GM13976 (cell line): ENCODE results near the gene FUOM.

Source experiments
- DNase-seq: peaks from one replicate; pipeline ENCODE4 v3.0.0; 2012; ENCODE audit warnings: low spot score
- in situ Hi-C: fragments of 300-500 bp; cut with MboI; formaldehyde crosslinking; loops from one replicate; pipeline ENCODE4 v1.12.0; 2022; ENCODE audit warnings: low sequenced_read_pairs, mixed read lengths, inconsistent platforms; ENCODE audit not compliant: unreplicated experiment
- TF ChIP-seq, protein P1 (sequence below): IDR thresholded peaks from 2 replicates; pipeline ENCODE4 v1.5.1; 2012; ENCODE audit warnings: borderline replicate concordance, mild to moderate bottlenecking; ENCODE audit not compliant: insufficient read depth; ENCODE audit errors: extremely low read depth, missing control alignments, control extremely low read depth

Gene FUOM

DNA sequence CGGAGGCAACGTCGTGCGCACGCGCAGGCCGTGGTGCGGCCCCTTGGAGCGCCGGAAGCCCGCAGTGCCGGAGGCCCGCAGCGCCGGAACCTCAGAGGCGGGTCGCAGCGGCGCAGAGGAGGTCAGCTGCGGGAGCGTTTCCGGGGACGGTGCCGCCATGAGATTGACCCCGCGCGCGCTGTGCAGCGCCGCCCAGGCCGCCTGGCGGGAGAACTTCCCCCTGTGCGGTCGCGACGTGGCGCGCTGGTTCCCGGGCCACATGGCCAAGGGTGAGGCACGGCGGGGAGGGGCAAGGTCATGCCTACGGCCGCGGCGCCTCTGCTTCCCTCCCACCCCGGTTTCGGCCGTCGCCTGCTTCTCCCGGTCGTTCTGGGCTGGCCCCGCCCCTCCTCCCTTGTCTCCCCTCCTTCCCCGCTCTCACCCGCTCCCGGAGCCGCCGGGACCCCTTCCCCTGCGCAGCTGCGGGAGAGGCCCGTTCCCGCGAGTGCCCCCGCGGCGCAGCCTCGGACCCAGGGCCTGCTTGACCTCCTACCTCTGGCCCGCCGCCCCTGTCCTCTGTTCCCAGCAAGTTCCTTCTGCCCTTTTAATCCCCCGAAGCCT is 36.3 kb upstream of the FUOM start, which contains the start of gene MTG1:
Gene MTG1 (plus strand): TSS at position 94 of the 600 bp plus-strand sequence. CDS start 64 bp downstream, at position 158.
- TF ChIP-seq, protein P1, sequence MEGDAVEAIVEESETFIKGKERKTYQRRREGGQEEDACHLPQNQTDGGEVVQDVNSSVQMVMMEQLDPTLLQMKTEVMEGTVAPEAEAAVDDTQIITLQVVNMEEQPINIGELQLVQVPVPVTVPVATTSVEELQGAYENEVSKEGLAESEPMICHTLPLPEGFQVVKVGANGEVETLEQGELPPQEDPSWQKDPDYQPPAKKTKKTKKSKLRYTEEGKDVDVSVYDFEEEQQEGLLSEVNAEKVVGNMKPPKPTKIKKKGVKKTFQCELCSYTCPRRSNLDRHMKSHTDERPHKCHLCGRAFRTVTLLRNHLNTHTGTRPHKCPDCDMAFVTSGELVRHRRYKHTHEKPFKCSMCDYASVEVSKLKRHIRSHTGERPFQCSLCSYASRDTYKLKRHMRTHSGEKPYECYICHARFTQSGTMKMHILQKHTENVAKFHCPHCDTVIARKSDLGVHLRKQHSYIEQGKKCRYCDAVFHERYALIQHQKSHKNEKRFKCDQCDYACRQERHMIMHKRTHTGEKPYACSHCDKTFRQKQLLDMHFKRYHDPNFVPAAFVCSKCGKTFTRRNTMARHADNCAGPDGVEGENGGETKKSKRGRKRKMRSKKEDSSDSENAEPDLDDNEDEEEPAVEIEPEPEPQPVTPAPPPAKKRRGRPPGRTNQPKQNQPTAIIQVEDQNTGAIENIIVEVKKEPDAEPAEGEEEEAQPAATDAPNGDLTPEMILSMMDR = peak; percentile 14
- DNase-seq = peak; percentile 97
- in situ Hi-C loops = no loop called here

DNA sequence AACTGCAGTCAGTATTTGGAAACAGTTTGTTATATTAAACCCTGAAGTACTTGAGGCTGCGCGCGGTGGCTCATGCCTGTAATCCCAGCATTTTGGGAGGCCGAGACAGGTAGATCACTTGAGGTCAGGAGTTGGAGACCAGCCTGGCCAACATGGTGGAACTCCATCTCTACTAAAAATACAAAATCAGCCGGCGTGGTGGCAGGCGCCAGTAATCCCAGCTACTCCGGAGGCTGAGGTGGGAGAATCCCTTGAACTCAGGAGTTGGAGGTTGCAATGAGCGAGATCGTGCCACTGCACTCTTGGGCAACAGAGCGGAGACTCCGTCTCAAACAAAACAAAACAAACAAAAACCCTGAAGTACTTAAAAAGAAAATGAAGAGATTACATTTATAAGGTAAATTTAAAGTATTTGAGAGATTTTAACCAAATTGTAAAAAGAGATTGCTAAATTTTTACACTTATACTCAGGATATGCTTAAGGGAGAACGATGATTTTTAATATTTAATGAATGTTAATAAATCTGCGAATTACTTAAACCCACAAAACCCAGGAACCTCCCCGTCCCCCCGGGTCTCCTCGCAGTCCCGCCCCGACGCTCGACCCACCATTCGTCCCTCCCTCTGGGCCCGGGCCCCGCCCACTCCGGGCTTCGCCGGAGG is 35.7 kb upstream of the FUOM start:
- TF ChIP-seq, protein P1 = no peak
- DNase-seq = no peak
- in situ Hi-C loops = no loop called here

DNA sequence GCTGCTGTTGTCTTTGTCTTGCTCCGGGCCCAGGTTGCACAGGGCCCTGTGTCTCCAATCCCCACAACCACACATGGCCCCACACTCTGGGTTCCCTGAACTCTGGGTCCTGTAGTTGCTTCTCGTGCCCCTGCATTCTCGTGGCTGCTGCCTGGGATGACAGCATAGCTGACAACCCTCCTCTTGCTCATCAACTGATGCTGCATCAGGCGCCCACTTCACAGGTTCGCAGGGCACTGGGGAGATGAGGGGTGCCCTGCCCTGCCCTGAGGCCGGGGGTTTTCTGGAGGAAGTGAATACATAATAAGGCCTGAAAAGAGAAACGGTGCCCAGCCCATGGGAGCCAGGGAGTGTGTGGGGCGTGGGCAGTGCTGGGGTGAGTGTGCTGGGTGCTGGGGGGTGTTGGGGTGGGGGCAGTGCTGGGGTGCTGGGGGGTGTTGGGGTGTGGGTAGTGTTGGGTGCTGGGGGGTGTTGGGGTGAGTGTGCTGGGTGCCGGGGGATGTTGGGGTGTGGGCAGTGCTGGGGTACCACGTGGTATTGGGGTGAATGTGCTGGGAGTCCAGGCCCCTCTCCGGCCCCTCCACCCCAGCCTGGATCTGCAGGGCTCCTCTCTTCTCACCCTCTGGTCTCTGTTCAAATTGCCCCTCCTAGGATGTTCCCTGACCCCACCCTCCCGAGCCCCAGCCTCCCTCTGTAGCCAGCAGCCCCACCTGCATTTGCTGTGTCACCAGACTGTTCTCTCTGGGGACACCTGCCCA is 34.1 kb upstream of the FUOM start:
- in situ Hi-C loops = no loop called here
- DNase-seq = peak; percentile 35
- TF ChIP-seq, protein P1 = no peak

DNA sequence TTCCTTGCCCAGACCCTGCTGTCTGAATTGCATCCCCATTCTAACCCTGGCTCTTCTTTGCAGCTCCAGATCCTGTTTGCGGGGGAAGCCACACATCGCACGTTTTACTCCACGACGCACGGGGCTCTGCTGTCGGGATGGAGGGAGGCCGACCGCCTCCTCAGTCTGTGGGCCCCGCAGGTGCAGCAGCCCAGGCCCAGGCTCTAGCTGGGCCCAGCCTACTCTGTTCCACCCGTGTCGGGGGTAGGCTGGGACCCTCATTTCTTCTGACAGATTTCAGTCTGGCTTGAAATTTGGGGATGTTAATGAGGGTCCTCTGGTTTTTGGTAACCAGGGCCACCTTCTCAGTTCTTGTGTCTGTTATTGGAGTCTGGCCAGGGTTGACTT is 33.4 kb upstream of the FUOM start:
- in situ Hi-C loops = no loop called here
- TF ChIP-seq, protein P1 = no peak
- DNase-seq = no peak

DNA sequence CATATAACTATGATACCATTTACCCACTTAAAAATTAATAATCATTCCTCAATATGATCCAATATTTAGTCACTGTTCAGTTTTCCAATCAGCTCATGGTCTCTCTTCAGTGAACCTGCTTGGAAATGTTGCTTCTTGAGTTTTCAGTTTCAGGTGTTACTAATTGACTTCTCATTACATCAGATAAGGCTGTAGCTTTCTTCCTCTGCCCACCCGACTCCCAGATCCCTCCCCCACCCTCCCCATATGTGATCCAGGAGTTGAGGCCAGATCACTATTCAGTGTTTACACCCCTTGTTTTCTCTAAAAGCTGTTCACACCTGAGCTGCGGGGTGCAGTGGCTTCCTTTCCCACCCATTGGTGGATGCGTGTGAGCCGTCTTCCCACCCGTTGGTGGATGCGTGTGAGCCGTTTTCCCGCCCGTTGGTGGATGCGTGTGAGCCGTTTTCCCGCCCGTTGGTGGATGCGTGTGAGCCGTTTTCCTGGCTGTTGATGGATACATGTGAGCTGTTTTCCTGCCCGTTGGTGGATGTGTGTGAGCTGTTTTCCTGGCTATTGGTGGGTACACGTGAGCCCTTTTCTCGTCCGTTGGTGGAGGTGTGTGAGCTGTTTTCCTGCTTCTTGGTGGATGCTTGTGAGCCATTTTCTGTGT is 32.9 kb upstream of the FUOM start:
- no peak for DNase-seq
- in situ Hi-C loops = no loop called here
- TF ChIP-seq, protein P1 = no peak
